GM12872 (cell line): ENCODE measurements around the gene TTLL11.

Source experiments
- TF ChIP-seq, protein P1 (sequence below): IDR thresholded peaks from 3 replicates; pipeline ENCODE4 v1.5.1; 2011; ENCODE audit warnings: low read depth, mild to moderate bottlenecking, low read length, moderate library complexity; ENCODE audit not compliant: insufficient read depth

TTLL11 gene

DNA sequence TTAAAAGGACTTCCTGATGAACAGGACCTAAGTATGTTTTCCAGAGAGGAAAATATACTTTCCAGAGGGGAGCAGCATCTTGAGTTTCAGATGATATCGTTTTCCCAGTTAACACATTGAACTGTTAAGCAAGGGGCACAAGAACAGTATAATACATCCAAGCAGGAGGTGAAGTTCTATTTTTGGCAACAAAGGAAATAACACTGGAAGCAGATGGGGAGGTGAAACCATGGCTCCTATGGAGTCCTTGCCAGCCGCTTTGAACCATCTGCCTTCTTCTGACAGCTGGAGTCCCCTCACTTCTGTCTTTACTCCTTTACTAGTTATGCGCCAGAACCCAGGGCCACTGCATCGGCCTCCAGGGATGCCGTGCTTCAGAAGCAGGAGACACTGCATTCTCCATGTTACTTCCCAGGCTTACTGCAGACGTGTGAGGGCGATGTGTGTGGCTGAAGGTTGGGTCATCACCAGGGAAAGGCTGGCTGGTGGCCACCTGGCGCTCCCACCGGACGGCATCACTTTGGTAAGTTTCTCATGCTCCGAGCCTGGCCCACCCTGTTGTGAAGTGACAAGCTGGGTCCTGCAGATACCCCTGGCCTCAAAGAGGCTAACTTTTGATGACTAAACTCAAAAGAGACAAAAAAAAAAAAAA is 77.8 kb downstream of the TTLL11 start:
- TF ChIP-seq, protein P1, sequence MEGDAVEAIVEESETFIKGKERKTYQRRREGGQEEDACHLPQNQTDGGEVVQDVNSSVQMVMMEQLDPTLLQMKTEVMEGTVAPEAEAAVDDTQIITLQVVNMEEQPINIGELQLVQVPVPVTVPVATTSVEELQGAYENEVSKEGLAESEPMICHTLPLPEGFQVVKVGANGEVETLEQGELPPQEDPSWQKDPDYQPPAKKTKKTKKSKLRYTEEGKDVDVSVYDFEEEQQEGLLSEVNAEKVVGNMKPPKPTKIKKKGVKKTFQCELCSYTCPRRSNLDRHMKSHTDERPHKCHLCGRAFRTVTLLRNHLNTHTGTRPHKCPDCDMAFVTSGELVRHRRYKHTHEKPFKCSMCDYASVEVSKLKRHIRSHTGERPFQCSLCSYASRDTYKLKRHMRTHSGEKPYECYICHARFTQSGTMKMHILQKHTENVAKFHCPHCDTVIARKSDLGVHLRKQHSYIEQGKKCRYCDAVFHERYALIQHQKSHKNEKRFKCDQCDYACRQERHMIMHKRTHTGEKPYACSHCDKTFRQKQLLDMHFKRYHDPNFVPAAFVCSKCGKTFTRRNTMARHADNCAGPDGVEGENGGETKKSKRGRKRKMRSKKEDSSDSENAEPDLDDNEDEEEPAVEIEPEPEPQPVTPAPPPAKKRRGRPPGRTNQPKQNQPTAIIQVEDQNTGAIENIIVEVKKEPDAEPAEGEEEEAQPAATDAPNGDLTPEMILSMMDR = no peak

DNA sequence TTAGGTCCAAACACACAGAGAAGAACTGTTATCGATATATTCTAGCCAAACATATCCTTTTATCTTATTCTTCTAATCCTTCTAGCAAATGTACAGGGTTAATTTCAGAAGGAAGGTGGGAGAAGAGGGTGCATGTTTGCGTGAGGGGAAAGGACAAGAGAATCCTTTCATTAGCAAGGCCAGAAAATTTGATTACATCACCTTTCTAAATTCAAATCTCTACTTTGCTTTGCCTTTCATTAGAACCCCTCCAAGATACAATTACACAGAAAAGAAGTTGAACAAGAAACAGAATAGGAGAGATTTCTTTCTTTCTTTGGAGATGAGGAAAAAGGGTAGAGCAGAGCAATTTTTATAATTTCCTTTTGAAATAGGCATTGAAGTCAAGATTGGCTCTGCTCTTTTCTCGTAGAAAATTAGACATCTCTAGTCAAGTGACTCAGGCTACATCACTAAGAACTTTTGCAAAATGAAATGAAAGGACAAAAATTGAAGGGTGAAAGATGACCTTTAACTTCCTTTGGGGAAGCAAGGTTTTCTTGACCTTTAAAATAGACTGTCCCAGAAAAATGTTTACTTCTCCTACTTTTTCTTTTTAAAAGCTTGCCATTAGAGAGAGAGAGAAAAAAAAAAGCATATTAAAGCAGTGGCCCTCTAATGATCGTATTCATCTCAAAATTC is 81.2 kb downstream of the TTLL11 start:
- TF ChIP-seq, protein P1 = no peak

DNA sequence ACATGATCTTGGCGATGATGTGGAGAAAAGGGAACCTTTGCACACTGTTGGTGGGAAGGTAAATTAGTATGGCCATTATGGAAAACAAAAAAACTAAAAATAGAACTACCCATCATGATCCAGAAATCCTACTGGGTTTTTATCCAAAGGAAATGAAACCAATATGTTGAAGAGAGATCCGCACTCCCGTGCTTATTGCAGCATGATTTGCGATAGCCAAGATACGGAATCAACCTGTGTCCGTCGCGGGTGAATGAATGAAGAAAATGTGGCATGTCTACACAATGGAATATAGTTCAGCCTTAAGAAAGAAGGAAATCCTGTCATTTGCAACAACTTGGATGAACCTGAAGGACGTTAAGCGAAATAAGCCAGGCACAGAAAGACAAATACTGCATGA is 84.5 kb downstream of the TTLL11 start:
- TF ChIP-seq, protein P1 = no peak

DNA sequence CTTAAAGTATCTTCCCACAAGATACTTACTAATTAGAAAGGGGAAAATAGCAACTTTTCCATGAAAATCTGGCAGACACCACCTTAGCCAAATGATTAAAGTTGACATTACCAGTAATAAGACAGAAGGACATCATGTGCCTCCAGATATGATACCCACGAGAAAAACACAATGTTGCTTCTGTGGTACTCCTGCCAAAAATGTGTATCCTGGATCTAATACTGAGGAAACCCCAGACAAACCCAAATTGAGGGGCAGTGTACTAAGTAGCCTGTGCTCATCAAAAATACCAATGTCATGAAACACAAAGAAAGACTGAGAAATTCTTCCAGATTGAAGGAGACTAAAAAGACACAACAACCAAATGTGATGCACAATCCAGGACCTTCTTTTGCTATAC is 85.3 kb downstream of the TTLL11 start:
- TF ChIP-seq, protein P1 = no peak

DNA sequence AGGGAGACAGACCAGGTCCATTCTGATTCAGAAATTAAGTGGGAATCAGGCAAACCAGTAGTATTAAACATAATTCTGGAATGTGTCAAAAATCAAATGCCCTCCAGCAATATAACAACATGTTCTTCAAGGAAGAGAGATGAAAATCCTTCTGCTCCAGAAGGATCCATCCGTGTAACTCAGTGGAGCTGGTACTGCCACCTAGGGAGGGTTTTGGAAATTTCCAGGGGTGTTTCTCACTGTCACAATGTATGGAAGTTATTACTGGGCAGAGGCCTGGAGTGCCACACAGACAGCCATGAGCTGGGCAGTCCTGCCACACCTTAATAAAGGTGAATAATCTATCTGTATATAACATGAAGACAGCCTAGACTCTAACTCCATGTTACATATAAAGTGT is 87.5 kb downstream of the TTLL11 start:
- TF ChIP-seq, protein P1 = 0 out of 3 replicates have a peak, but pooled peaks have one; percentile 8

DNA sequence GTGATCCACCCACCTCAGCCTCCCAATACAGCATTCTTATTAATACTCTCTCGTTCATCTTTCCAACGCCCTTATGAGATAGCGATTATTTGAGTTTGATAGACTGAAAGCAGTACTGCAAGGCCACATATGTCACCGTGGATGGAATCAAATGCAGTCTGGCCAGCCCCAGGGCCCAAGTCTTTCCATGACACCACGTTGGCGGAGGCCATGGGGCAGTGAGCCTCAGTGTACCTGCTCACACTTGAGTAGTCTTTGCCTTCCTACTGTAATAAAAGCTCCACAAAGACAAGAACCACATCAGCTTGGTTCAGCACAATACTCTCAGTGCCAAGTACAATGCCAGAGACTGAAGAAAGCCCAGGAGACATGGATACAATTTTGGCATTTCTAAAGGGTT is 88.5 kb downstream of the TTLL11 start:
- TF ChIP-seq, protein P1 = no peak

DNA sequence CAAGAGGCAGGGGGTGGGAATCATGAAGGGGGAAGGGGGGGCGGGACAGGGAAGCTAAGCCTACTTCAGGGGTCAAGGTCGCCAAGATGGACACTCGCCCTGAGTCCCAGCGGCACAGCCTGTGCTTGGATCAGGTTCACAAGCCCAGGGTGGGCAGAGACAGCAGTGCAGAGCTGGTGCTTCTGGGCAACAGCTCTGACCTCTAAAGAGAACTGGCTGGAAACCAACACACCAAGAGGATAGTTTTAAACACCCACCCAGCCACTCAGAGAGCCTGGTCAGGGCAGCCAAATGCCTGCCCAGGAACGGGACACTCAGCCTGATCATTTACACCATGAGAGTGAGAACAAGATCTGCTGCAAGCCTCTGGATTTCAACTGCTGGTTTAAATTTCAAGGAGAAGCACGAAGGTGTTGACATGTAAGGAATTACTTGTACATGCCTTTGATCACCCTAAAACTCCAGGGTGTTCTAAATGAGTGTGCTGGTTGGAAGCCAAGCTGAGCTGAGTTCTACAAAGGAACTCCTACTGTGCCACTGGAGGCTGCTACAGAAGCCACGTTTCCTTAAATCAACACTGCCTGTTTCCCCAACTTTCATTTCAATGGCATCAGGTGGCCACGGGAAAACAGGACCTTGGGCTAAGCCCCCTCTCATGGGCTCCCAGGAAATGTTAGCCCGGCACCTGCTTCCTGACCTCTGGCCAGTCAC is 91.5 kb downstream of the TTLL11 start:
- TF ChIP-seq, protein P1 = no peak
